Measurements from ENCODE around the gene ZNF416. TPM values are rescaled to one million over a fixed set of nuclear protein-coding genes. Genes with fewer than 3 reads are reported as not detected.

Gene ZNF416
- polyA plus RNA-seq, 1 of the 3 experiments (the other 2 are of a cell fraction), result 2.0 TPM

DNA sequence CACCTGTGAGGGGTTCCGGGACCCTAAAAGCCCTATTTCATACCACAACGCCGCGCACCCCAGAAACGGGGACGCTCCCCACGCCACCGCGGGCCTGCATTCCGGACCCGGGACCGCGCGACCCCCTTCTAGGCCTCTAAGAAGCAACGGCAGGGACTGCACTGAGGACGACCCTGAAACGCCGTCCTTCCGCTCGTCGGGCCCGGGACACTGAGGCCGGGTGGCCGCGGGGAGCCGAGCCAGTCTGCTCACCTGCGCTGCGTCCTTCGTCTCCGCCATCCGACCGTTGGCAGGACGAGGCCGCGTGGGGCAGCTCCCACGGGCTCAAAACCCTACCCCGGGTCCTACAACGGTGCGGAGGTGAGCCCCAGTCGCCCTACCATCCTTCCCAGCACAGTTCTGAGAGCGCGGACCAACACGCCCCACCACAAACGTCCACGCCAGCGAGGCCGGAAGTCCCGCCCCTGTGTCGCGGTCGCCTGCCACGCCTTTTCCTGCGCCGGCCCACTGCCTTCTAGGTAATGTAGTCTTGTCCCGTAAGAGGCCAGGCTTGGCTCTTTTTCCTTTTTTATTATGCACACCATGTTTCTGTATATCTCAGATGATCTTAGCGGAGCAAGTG, 19.2 kb downstream of the ZNF416 start, which contains the start of gene ZNF550 (continued):
- TF ChIP-seq, protein P1, sequence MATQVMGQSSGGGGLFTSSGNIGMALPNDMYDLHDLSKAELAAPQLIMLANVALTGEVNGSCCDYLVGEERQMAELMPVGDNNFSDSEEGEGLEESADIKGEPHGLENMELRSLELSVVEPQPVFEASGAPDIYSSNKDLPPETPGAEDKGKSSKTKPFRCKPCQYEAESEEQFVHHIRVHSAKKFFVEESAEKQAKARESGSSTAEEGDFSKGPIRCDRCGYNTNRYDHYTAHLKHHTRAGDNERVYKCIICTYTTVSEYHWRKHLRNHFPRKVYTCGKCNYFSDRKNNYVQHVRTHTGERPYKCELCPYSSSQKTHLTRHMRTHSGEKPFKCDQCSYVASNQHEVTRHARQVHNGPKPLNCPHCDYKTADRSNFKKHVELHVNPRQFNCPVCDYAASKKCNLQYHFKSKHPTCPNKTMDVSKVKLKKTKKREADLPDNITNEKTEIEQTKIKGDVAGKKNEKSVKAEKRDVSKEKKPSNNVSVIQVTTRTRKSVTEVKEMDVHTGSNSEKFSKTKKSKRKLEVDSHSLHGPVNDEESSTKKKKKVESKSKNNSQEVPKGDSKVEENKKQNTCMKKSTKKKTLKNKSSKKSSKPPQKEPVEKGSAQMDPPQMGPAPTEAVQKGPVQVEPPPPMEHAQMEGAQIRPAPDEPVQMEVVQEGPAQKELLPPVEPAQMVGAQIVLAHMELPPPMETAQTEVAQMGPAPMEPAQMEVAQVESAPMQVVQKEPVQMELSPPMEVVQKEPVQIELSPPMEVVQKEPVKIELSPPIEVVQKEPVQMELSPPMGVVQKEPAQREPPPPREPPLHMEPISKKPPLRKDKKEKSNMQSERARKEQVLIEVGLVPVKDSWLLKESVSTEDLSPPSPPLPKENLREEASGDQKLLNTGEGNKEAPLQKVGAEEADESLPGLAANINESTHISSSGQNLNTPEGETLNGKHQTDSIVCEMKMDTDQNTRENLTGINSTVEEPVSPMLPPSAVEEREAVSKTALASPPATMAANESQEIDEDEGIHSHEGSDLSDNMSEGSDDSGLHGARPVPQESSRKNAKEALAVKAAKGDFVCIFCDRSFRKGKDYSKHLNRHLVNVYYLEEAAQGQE (IDR thresholded peaks at IDR 0.05; ENCODE audit: low read depth, low read length), result no peak
- TF ChIP-seq TCF12 (IDR thresholded peaks at IDR 0.05) (no peak), RAD21 (IDR thresholded peaks at IDR 0.05; ENCODE audit: low read length) (no peak), FOSL2 (IDR thresholded peaks at IDR 0.05; ENCODE audit: borderline replicate concordance, low read depth) (no peak), RXRA (IDR thresholded peaks at IDR 0.05; ENCODE audit: borderline replicate concordance, low read depth) (no peak), POLR2AphosphoS5 (IDR thresholded peaks at IDR 0.05; ENCODE audit: low read depth, low read length) (peak; percentile 81), CTCF (IDR thresholded peaks at IDR 0.05) (no peak), SIN3A (IDR thresholded peaks at IDR 0.05; ENCODE audit: borderline replicate concordance, low read depth, low read length) (no peak), RCOR1 (IDR thresholded peaks at IDR 0.05; ENCODE audit: low read length) (no peak), FOXJ3 (CRISPR knock-in tag; IDR thresholded peaks at IDR 0.05) (no peak), YY1 (IDR thresholded peaks at IDR 0.05; ENCODE audit: low read depth) (no peak), JUND (IDR thresholded peaks at IDR 0.05) (no peak), TEAD4 (IDR thresholded peaks at IDR 0.05; ENCODE audit: borderline replicate concordance, insufficient read depth) (no peak), GATA2 (CRISPR knock-in tag; IDR thresholded peaks at IDR 0.05) (no peak), MAX (IDR thresholded peaks at IDR 0.05; ENCODE audit: low read depth) (peak; percentile 85), FOXM1 (IDR thresholded peaks at IDR 0.05; ENCODE audit: low read depth) (no peak), RFX5 (IDR thresholded peaks at IDR 0.05; ENCODE audit: low read length) (no peak), PBX3 (IDR thresholded peaks at IDR 0.05) (0 out of 2 replicates have a peak, but pooled peaks have one; percentile 6), GABPA (IDR thresholded peaks at IDR 0.05; ENCODE audit: low read depth) (peak; percentile 97), NFIC (IDR thresholded peaks at IDR 0.05; ENCODE audit: borderline replicate concordance) (no peak; the same call in 1 of the 2 replicates)
- TF ChIP-seq, protein P2, sequence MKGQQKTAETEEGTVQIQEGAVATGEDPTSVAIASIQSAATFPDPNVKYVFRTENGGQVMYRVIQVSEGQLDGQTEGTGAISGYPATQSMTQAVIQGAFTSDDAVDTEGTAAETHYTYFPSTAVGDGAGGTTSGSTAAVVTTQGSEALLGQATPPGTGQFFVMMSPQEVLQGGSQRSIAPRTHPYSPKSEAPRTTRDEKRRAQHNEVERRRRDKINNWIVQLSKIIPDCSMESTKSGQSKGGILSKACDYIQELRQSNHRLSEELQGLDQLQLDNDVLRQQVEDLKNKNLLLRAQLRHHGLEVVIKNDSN (IDR thresholded peaks at IDR 0.05; ENCODE audit: borderline replicate concordance, low read depth), result no peak
- TF ChIP-seq, protein P3, sequence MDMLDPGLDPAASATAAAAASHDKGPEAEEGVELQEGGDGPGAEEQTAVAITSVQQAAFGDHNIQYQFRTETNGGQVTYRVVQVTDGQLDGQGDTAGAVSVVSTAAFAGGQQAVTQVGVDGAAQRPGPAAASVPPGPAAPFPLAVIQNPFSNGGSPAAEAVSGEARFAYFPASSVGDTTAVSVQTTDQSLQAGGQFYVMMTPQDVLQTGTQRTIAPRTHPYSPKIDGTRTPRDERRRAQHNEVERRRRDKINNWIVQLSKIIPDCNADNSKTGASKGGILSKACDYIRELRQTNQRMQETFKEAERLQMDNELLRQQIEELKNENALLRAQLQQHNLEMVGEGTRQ (IDR thresholded peaks at IDR 0.05; ENCODE audit: borderline replicate concordance, low read depth, low read length), result no peak

Data from SK-N-SH (cell line).